SK-N-SH treated with all-trans-retinoic acid at 6 μM for 48 hours (cell line): ENCODE measurements around the gene CNOT8.

Experiments used
- ATAC-seq: fragments of 200-7000 bp; cut with Tn5 transposase; 3 replicates; pipeline ENCODE4 v1.9.1; 2020; ENCODE audit warnings: mild to moderate bottlenecking, moderate library complexity
- ARNTL ChIP-seq: fragments of 450-650 bp; formaldehyde crosslinking; IDR thresholded peaks from 2 replicates; pipeline ENCODE4 v1.5.0; 2020; ENCODE audit warnings: low read depth, mild to moderate bottlenecking, moderate library complexity, borderline replicate concordance
- BACH2 ChIP-seq: fragments of 250-450 bp; sonication (Bioruptor Pico); IDR thresholded peaks from 2 replicates; pipeline ENCODE4 v1.9.0; 2021; ENCODE audit warnings: mild to moderate bottlenecking, borderline replicate concordance
- CSDC2 ChIP-seq: fragments of 250-450 bp; sonication (Bioruptor Pico); IDR thresholded peaks from 2 replicates; pipeline ENCODE4 v1.5.0; 2020; ENCODE audit warnings: mild to moderate bottlenecking, moderate library complexity
- CSRNP3 ChIP-seq: fragments of 250-450 bp; sonication (Bioruptor Pico); IDR thresholded peaks from 2 replicates; pipeline ENCODE4 v1.5.1; 2021; ENCODE audit warnings: mild to moderate bottlenecking, moderate library complexity
- ESRRG ChIP-seq: fragments of 250-450 bp; sonication (Bioruptor Pico); IDR thresholded peaks from 2 replicates; pipeline ENCODE4 v1.6.1; 2021; ENCODE audit warnings: mild to moderate bottlenecking
- GLIS3 ChIP-seq: fragments of 250-450 bp; sonication (Bioruptor Pico); IDR thresholded peaks from 2 replicates; pipeline ENCODE4 v1.5.0; 2020; ENCODE audit warnings: mild to moderate bottlenecking, moderate library complexity
- ISL1 ChIP-seq: fragments of 250-450 bp; sonication (Bioruptor Pico); IDR thresholded peaks from 2 replicates; pipeline ENCODE4 v2.1.2; 2022; ENCODE audit warnings: mild to moderate bottlenecking, moderate library complexity
- PATZ1 ChIP-seq: fragments of 250-450 bp; sonication (Bioruptor Pico); IDR thresholded peaks from 2 replicates; pipeline ENCODE4 v1.8.0; 2020; ENCODE audit warnings: mild to moderate bottlenecking, moderate library complexity, borderline replicate concordance
- POU6F1 ChIP-seq: fragments of 250-450 bp; sonication (Bioruptor Pico); IDR thresholded peaks from 2 replicates; pipeline ENCODE4 v1.8.0; 2021; ENCODE audit warnings: low read depth, mild to moderate bottlenecking, moderate library complexity, borderline replicate concordance
- PPARA ChIP-seq: fragments of 250-450 bp; sonication (Bioruptor Pico); IDR thresholded peaks from 2 replicates; pipeline ENCODE4 v1.5.0; 2020; ENCODE audit warnings: mild to moderate bottlenecking, borderline replicate concordance
- TCF4 ChIP-seq: fragments of 250-450 bp; sonication (Bioruptor Pico); IDR thresholded peaks from 2 replicates; pipeline ENCODE4 v1.8.0; 2021; ENCODE audit warnings: mild to moderate bottlenecking, moderate library complexity, borderline replicate concordance
- TOX ChIP-seq: fragments of 250-450 bp; sonication (Bioruptor Pico); IDR thresholded peaks from 2 replicates; pipeline ENCODE4 v1.8.0; 2021; ENCODE audit warnings: mild to moderate bottlenecking, moderate library complexity, borderline replicate concordance
- TSHZ2 ChIP-seq: fragments of 250-450 bp; sonication (Bioruptor Pico); IDR thresholded peaks from 2 replicates; pipeline ENCODE4 v1.5.0; 2020; ENCODE audit warnings: mild to moderate bottlenecking, moderate library complexity
- ZC3H10 ChIP-seq: fragments of 250-450 bp; sonication (Bioruptor Pico); IDR thresholded peaks from 2 replicates; pipeline ENCODE4 v1.5.1; 2021; ENCODE audit warnings: mild to moderate bottlenecking, moderate library complexity
- ZFP3 ChIP-seq: fragments of 250-450 bp; sonication (Bioruptor Pico); IDR thresholded peaks from 2 replicates; pipeline ENCODE4 v1.5.0; 2020; ENCODE audit warnings: mild to moderate bottlenecking, moderate library complexity
- ZFP30 ChIP-seq: fragments of 450-650 bp; formaldehyde crosslinking; IDR thresholded peaks from 2 replicates; pipeline ENCODE4 v1.5.0; 2022; ENCODE audit warnings: mild to moderate bottlenecking, moderate library complexity
- ZNF70 ChIP-seq: fragments of 450-650 bp; formaldehyde crosslinking; IDR thresholded peaks from 2 replicates; pipeline ENCODE4 v1.5.0; 2020; ENCODE audit warnings: mild to moderate bottlenecking, moderate library complexity
- ZNF8 ChIP-seq: fragments of 450-650 bp; formaldehyde crosslinking; IDR thresholded peaks from 2 replicates; pipeline ENCODE4 v1.5.0; 2020; ENCODE audit warnings: mild to moderate bottlenecking, moderate library complexity

The CNOT8 gene

GRCh38 chr5:154871734-154872133 is 13.3 kb downstream of the CNOT8 start (continued):
- TF ChIP-seq PATZ1 (CRISPR knock-in tag) = no peak
- TF ChIP-seq GLIS3 = no peak
- no peak for TF ChIP-seq TCF4 (CRISPR knock-in tag)
- TF ChIP-seq, all 23 proteins: peak for 0

- TF ChIP-seq ISL1 (CRISPR knock-in tag) (no peak), TSHZ2 (no peak), BACH2 (CRISPR knock-in tag) (no peak), ZNF8 (no peak), ZC3H10 (no peak), ZFP30 (CRISPR knock-in tag) (no peak), ESRRG (CRISPR knock-in tag) (peak; percentile 48; the same call in 1 of the 2 replicates)
- no peak for ATAC-seq
Measured at GRCh38 chr5:154873791-154874331, 15.4 kb downstream of the CNOT8 start.

- TF ChIP-seq ARNTL (CRISPR knock-in tag) (no peak), GLIS3 (no peak), POU6F1 (no peak), ZFP3 (CRISPR knock-in tag) (no peak), TSHZ2 (no peak), BACH2 (CRISPR knock-in tag) (no peak), TOX (CRISPR knock-in tag) (no peak), PPARA (CRISPR knock-in tag) (no peak), ZNF70 (CRISPR knock-in tag) (no peak), CSDC2 (CRISPR knock-in tag) (no peak), PATZ1 (CRISPR knock-in tag) (no peak), CSRNP3 (CRISPR knock-in tag) (no peak), ESRRG (CRISPR knock-in tag) (no peak), ISL1 (CRISPR knock-in tag) (no peak)
- TF ChIP-seq, all 23 proteins: peak for 0
- ATAC-seq = no peak
Measured at GRCh38 chr5:154878642-154879335, 20.4 kb downstream of the CNOT8 start.
